PC-3 (cell line): ENCODE measurements around the gene MAN2A2. TPM values are rescaled to one million over a fixed set of nuclear protein-coding genes. Genes with fewer than 3 reads are reported as not detected.

Experiments used
- ATAC-seq: fragments of 200-7000 bp; cut with Tn5 transposase; 2 replicates; pipeline ENCODE4 v1.9.1; 2020; ENCODE audit warnings: mild to moderate bottlenecking, moderate library complexity
- BruUV-seq: library from RNA; stranded (reverse); fragments of 400-500 nt; replicated peaks from 2 replicates; lab custom pipeline; 2021; lab: Mats Ljungman, UMichigan
- CTCF ChIA-PET: fragments of 300-600 bp; sonication (Branson Sonifier 250); formaldehyde crosslinking; loops from one replicate; lab custom pipeline; 2022; ENCODE audit warnings: antibody characterized with exemption; lab: Charles Lee
- POLR2A ChIA-PET: fragments of 300-600 bp; sonication (Branson Sonifier 250); formaldehyde crosslinking; loops from one replicate; lab custom pipeline; 2022; ENCODE audit warnings: antibody characterized with exemption; ENCODE audit not compliant: unreplicated experiment; lab: Charles Lee
- DNase-seq: peaks from one replicate; pipeline ENCODE4 v3.0.0-alpha.2; 2015
- H2AFZ ChIP-seq: fragments of 300-600 bp; sonication (generic); 2 replicates; pipeline ENCODE4 v1.6.0; 2016; ENCODE audit warnings: antibody characterized with exemption, low read length
- H3F3A ChIP-seq: fragments of 300-600 bp; sonication (generic); one replicate; pipeline ENCODE4 v1.6.0; 2017; ENCODE audit warnings: antibody characterized with exemption, low read length, control low read depth, mild to moderate bottlenecking; ENCODE audit not compliant: unreplicated experiment
- H3K27ac ChIP-seq: fragments of 300-600 bp; sonication (generic); 2 replicates; pipeline ENCODE4 v1.5.1; 2016; ENCODE audit warnings: mild to moderate bottlenecking, low read length
- H3K27me3 ChIP-seq: fragments of 300-600 bp; sonication (generic); 2 replicates; pipeline ENCODE4 v1.6.1; 2016; ENCODE audit warnings: low read length, mixed read lengths
- H3K36me3 ChIP-seq: fragments of 300-600 bp; sonication (generic); 2 replicates; pipeline ENCODE4 v1.6.1; 2016; ENCODE audit warnings: low read depth, mixed run types, low read length, mixed read lengths
- H3K4me1 ChIP-seq: fragments of 300-600 bp; sonication (generic); 2 replicates; pipeline ENCODE4 v1.5.1; 2016; ENCODE audit warnings: low read length; ENCODE audit not compliant: insufficient read depth
- H3K4me2 ChIP-seq: fragments of 300-600 bp; sonication (generic); 2 replicates; pipeline ENCODE4 v1.6.0; 2016; ENCODE audit warnings: low read length
- H3K4me3 ChIP-seq: fragments of 300-600 bp; sonication (generic); 2 replicates; pipeline ENCODE4 v1.5.1; 2016; ENCODE audit warnings: mild to moderate bottlenecking, low read length, mixed read lengths
- H3K79me2 ChIP-seq: fragments of 300-600 bp; sonication (generic); 2 replicates; pipeline ENCODE4 v1.6.1; 2017; ENCODE audit warnings: low read length, mixed read lengths
- H3K9ac ChIP-seq: fragments of 300-600 bp; sonication (generic); 2 replicates; pipeline ENCODE4 v1.6.0; 2016; ENCODE audit warnings: mild to moderate bottlenecking, low read length
- H3K9me2 ChIP-seq: fragments of 300-600 bp; sonication (generic); replicated peaks from 2 replicates; pipeline ENCODE4 v1.6.1; 2016; ENCODE audit warnings: mixed run types, low read length, mixed read lengths
- H3K9me3 ChIP-seq: fragments of 300-600 bp; sonication (generic); 2 replicates; pipeline ENCODE4 v1.6.1; 2016; ENCODE audit warnings: low read length, mixed read lengths
- H4K20me1 ChIP-seq: fragments of 300-600 bp; sonication (generic); 2 replicates; pipeline ENCODE4 v1.6.1; 2016; ENCODE audit warnings: low read length, mixed read lengths
- EZH2 ChIP-seq: fragments of 300-600 bp; sonication (generic); IDR thresholded peaks from one replicate; pipeline ENCODE4 v1.6.1; 2017; ENCODE audit warnings: antibody characterized with exemption, mild to moderate bottlenecking, low read length; ENCODE audit not compliant: unreplicated experiment
- EZH2phosphoT487 ChIP-seq: fragments of 300-600 bp; sonication (generic); IDR thresholded peaks from 2 replicates; pipeline ENCODE4 v1.6.1; 2018; ENCODE audit warnings: mild to moderate bottlenecking, antibody characterized with exemption, low read length, borderline replicate concordance
- intact Hi-C: fragments of 100-400 bp; cut with micrococcal nuclease; formaldehyde crosslinking; loops from 2 replicates; pipeline ENCODE4 v1.9.0; 2023
- total RNA-seq: library from RNA; depleted of rRNA; stranded (reverse); fragments of >200 nt; gene quantifications from 2 replicates; pipeline ENCODE4 v1.2.3, GENCODE V29; 2014
- TF ChIP-seq, protein P1 (sequence below): fragments of 300-600 bp; sonication (generic); conservative IDR thresholded peaks from 2 replicates; pipeline ENCODE4 v1.5.1; 2017; ENCODE audit warnings: antibody characterized with exemption, low read depth, mild to moderate bottlenecking, low read length

Gene MAN2A2
- total RNA-seq, 1 experiment from 2014 or later, result 19.8 TPM

DNA sequence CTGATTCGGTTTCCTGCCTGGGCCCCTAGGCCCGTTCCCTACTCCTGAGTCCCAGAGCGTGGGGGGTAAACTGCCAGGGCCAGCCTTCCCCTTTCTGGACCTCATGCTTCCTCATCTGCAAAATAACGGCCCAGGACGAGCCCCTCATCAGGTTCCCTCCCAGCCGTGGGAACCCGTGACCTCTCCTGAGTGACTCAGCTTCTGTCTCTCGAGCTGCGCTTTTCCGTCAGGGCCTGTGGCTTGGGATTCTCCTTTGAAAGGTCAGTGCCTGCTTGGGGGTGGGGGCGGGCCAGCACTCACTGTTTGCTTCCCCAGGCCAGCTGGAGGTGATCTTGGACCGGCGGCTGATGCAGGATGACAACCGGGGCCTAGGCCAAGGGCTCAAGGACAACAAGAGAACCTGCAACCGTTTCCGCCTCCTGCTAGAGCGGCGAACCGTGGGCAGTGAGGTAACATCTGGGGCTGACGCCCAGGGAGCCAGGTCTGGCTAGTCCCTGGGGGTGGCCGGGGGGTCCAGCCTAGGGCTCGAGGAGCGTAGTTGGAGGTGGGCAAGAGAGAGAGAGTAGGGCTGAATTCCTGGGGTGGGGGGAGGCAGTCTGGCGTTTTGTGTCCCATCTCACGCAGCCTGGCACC lies 12.8 kb downstream of the MAN2A2 start:
- ChIA-PET CTCF (no interaction called here), POLR2A (no interaction called here)
- no peak overlapping the region for H2AFZ ChIP-seq
- no peak overlapping the region for H3K27ac ChIP-seq
- H3K9ac ChIP-seq, result no peak overlapping the region
- TF ChIP-seq EZH2phosphoT487 (no peak), EZH2 (no peak)
- TF ChIP-seq, protein P1, sequence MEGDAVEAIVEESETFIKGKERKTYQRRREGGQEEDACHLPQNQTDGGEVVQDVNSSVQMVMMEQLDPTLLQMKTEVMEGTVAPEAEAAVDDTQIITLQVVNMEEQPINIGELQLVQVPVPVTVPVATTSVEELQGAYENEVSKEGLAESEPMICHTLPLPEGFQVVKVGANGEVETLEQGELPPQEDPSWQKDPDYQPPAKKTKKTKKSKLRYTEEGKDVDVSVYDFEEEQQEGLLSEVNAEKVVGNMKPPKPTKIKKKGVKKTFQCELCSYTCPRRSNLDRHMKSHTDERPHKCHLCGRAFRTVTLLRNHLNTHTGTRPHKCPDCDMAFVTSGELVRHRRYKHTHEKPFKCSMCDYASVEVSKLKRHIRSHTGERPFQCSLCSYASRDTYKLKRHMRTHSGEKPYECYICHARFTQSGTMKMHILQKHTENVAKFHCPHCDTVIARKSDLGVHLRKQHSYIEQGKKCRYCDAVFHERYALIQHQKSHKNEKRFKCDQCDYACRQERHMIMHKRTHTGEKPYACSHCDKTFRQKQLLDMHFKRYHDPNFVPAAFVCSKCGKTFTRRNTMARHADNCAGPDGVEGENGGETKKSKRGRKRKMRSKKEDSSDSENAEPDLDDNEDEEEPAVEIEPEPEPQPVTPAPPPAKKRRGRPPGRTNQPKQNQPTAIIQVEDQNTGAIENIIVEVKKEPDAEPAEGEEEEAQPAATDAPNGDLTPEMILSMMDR, result no peak
- H3K4me3 ChIP-seq, result no peak overlapping the region
- no peaks in the 10 kb centered on the region for H3K79me2 ChIP-seq
- no peaks in the 10 kb centered on the region for H3F3A ChIP-seq
- no peaks in the 10 kb centered on the region for H4K20me1 ChIP-seq
- no peaks in the 10 kb centered on the region for H3K9me3 ChIP-seq
- DNase-seq, result no peak
- intact Hi-C loops, result no loop called here
- H3K4me2 ChIP-seq, result no peak overlapping the region
- H3K9me2 ChIP-seq, result no peaks in the 10 kb centered on the region
- no peaks in the 10 kb centered on the region for H3K4me1 ChIP-seq
- BruUV-seq, result no TSS peak
- no peaks in the 10 kb centered on the region for H3K36me3 ChIP-seq
- no peaks in the 10 kb centered on the region for H3K27me3 ChIP-seq
- ATAC-seq, result no peak

DNA sequence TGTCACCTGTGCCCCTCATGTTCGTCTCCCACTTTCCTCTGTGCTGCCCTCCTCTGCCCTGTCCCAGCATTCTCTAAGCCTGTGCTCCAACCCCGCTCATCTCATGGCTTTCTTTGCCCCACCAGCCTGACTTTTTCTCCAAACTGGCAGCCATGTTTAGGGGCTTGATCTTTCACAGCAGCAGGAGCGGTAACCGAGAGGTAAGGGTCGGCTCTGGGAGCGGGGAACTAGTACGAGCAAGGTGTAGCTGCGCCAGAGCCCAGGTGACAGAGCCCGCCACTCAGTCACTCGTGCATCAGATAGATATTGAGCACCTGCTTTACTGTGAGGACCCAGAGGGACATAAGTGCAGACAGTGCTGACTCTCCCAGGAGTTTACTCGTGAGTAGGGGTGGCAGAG lies 13.4 kb downstream of the MAN2A2 start:
- H3K4me1 ChIP-seq, result no peaks in the 10 kb centered on the region
- no TSS peak for BruUV-seq
- intact Hi-C loops, result no loop called here
- TF ChIP-seq EZH2phosphoT487, result no peak
- no peak for TF ChIP-seq EZH2
- TF ChIP-seq, protein P1, result no peak
- no peaks in the 10 kb centered on the region for H4K20me1 ChIP-seq
- no peak overlapping the region for H3K4me3 ChIP-seq
- DNase-seq, result no peak
- H3K9me2 ChIP-seq, result no peaks in the 10 kb centered on the region
- no peaks in the 10 kb centered on the region for H3K27me3 ChIP-seq
- no peaks in the 10 kb centered on the region for H3K9me3 ChIP-seq
- H3K79me2 ChIP-seq, result no peaks in the 10 kb centered on the region
- H2AFZ ChIP-seq, result no peak overlapping the region
- ChIA-PET POLR2A (no interaction called here), CTCF (no interaction called here)
- ATAC-seq, result no peak
- H3K9ac ChIP-seq, result no peak overlapping the region
- H3F3A ChIP-seq, result no peaks in the 10 kb centered on the region
- no peaks in the 10 kb centered on the region for H3K36me3 ChIP-seq
- no peak overlapping the region for H3K27ac ChIP-seq
- H3K4me2 ChIP-seq, result no peak overlapping the region

DNA sequence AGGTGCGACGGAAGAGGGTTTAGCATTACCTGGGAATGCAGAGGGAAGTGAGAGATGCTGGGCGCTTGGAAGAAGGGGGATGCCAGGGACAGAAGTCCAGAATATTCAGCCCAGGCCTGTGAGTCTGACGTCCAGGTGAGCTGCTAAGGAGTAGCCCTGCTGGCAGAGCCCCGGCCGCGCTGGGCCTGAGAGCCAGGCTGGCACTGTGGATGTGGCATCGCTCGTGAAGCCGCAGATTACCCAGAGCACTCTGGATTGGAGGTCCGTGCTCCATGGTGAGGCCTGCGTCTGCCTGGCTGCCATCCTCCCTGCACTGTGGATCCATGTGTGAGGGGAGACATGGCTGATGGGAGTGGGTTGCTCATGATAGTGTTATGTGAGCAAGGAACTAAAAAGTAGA lies 14.5 kb downstream of the MAN2A2 start:
- Histone ChIP-seq H3K79me2 (no peaks in the 10 kb centered on the region), H3K4me3 (no peak overlapping the region), H2AFZ (no peak overlapping the region), H3K9me2 (no peaks in the 10 kb centered on the region), H4K20me1 (no peaks in the 10 kb centered on the region), H3K4me2 (no peak overlapping the region), H3F3A (no peaks in the 10 kb centered on the region), H3K4me1 (no peaks in the 10 kb centered on the region), H3K27me3 (no peaks in the 10 kb centered on the region), H3K27ac (no peak overlapping the region), H3K36me3 (no peaks in the 10 kb centered on the region), H3K9me3 (no peaks in the 10 kb centered on the region), H3K9ac (no peak overlapping the region)
- TF ChIP-seq EZH2phosphoT487 (no peak), EZH2 (no peak)
- TF ChIP-seq, protein P1, result no peak
- ChIA-PET POLR2A (no interaction called here), CTCF (no interaction called here)
- no TSS peak for BruUV-seq
- ATAC-seq (no peak), DNase-seq (no peak)
- intact Hi-C loops, result no loop called here
